ENCODE results near the gene RTN4R.
"Not testable (repeated sequence)": the region's sequence is repeated elsewhere in the genome, so short reads cannot be mapped to it uniquely, and the experiment has no call there.

RTN4R gene

DNA sequence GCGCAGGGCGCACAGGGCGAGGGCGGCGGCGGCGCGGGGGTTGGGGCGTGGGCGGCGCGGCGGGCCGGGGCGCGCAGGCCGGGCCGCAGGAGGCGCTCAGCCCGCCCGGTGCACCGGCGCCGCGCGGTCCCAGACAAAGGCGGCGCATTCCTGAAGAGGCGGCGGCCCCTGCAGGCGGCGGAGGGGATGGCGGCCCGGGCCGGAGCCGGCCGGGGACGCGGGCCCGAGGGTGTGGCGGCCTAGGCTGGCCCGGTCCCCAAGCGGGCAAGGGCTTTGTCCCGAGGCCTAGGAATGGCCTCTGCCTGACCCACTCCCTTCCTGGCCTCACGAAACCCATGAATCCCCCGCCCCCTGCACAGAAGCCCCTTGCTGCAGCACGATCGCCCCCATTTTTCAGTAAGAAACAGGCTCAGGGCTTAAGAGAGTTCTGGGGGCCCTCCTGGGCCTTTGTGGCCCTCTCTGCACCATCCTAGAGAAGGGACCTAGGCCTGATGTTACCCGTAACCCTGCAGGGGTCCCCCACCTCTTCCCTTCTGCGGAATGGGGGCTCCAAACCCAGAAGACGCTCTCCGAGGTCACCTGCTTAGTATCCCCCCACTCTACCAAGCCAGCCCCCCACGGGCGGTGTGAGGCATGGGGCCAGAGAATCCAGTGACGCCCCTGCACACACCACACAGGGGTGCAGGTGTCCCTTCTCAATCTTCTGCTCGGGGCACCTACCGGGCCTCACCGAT, at the start of gene RTN4R:
RTN4R (minus strand) TSS at position 40 of the 734 bp plus-strand sequence. CDS start 226 bp downstream, outside the sequence.
- no peak within 1 kb of the TSS for H3K27ac Mint-ChIP-seq
- peaks cover 2% of the 10 kb centered on the region for H3K4me1 Mint-ChIP-seq (ENCODE audit: low read depth)
- peak within 1 kb of the TSS; percentile 66 for H3K4me3 Mint-ChIP-seq
- H3K27me3 Mint-ChIP-seq (ENCODE audit: low read depth): peaks cover 7% of the 10 kb centered on the region
- no peaks in the 10 kb centered on the region for H3K36me3 Mint-ChIP-seq (ENCODE audit: low read depth)
- H3K9me3 Mint-ChIP-seq: no peaks in the 10 kb centered on the region

DNA sequence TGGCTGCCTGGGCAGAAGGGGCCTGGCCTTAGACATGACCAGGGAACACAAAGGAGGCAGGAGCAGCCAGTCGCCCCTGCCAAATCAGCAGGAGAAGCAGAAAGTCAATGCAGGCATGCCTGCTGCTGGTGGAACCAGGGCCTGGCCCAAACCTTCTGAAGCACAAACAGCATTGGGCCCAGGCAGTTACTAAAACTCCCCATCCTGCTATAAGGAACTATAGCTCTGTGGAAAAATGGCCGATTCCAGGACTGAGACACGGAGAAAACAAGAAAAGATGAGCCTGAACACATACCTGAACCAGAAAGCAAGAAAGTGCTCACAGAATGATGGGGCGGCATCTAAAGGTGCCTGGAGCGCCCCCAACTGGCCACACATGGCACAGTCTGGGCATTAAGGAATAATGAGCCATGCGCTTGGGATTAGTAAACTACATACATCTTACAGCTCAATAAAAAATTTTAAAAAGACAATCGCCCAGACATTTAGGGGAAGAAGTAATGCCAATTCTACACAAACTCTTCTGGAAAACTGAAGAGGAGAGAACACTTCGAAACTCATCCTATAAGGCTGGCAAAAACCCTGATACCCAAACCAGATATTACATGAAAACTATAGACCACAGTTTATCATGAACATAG, 49.4 kb upstream of the RTN4R start:
- not testable (repeated sequence) for H3K27ac Mint-ChIP-seq; H3K9me3 Mint-ChIP-seq; H3K27me3 Mint-ChIP-seq (ENCODE audit: low read depth); H3K36me3 Mint-ChIP-seq (ENCODE audit: low read depth)
- Mint-ChIP-seq H3K4me3 (peak overlapping the region; percentile 93), H3K4me1 (ENCODE audit: low read depth) (peaks cover 28% of the 10 kb centered on the region)

DNA sequence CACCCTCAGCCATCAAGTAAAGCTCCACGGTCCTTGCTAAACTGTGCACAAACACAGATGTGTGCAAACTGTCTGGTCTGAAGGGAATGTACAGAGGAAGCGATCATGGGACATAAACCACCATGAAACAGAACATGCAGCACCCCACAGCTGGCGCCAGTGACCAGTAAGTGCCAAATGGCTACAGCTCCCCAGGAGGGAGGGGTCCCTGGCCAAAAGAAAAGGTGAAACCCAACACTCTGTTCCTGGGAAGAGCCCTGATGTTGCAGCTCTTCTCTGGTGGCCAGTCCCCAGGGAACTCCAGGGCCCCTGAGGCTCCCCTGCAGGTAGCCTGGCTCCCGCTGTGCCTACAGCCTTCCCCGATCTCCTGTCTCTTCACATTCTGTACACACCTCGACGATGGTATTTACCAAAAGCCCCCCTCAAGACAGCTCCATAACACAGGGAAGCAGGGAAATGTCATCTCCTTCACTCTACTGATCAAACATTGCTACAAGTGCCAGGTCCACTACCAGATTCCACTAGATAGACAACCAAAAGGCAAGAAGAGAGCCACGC, 48.8 kb upstream of the RTN4R start:
- H3K36me3 Mint-ChIP-seq (ENCODE audit: low read depth): no peaks in the 10 kb centered on the region
- no peaks in the 10 kb centered on the region for H3K27me3 Mint-ChIP-seq (ENCODE audit: low read depth)
- no peak overlapping the region for H3K4me3 Mint-ChIP-seq
- H3K9me3 Mint-ChIP-seq: no peaks in the 10 kb centered on the region
- peaks cover 27% of the 10 kb centered on the region for H3K4me1 Mint-ChIP-seq (ENCODE audit: low read depth)
- no peak overlapping the region for H3K27ac Mint-ChIP-seq

- Mint-ChIP-seq H3K4me3 (no peak overlapping the region), H3K27me3 (ENCODE audit: low read depth) (no peaks in the 10 kb centered on the region), H3K36me3 (ENCODE audit: low read depth) (no peaks in the 10 kb centered on the region), H3K9me3 (no peaks in the 10 kb centered on the region), H3K27ac (no peak overlapping the region), H3K4me1 (ENCODE audit: low read depth) (peaks cover 24% of the 10 kb centered on the region)
Observed at GRCh38 chr22:20316217-20316843, 48.2 kb upstream of the RTN4R start.

- no peaks in the 10 kb centered on the region for H3K9me3 Mint-ChIP-seq
- no peak overlapping the region for H3K27ac Mint-ChIP-seq
- H3K27me3 Mint-ChIP-seq (ENCODE audit: low read depth): no peaks in the 10 kb centered on the region
- no peak overlapping the region for H3K4me3 Mint-ChIP-seq
- peaks cover 20% of the 10 kb centered on the region for H3K4me1 Mint-ChIP-seq (ENCODE audit: low read depth)
- H3K36me3 Mint-ChIP-seq (ENCODE audit: low read depth): no peaks in the 10 kb centered on the region
Observed at GRCh38 chr22:20315337-20316216, 47.5 kb upstream of the RTN4R start.

GRCh38 chr22:20314741-20315336, 46.7 kb upstream of the RTN4R start:
- H3K9me3 Mint-ChIP-seq; H3K27ac Mint-ChIP-seq; H3K4me3 Mint-ChIP-seq; H3K27me3 Mint-ChIP-seq (ENCODE audit: low read depth); H3K36me3 Mint-ChIP-seq (ENCODE audit: low read depth): not testable (repeated sequence)
- H3K4me1 Mint-ChIP-seq (ENCODE audit: low read depth): peaks cover 18% of the 10 kb centered on the region

GRCh38 chr22:20314206-20314605, 46.1 kb upstream of the RTN4R start:
- H3K9me3 Mint-ChIP-seq; H3K36me3 Mint-ChIP-seq (ENCODE audit: low read depth); H3K4me3 Mint-ChIP-seq; H3K27ac Mint-ChIP-seq; H3K27me3 Mint-ChIP-seq (ENCODE audit: low read depth): not testable (repeated sequence)
- peaks cover 16% of the 10 kb centered on the region for H3K4me1 Mint-ChIP-seq (ENCODE audit: low read depth)

- peaks cover 14% of the 10 kb centered on the region for H3K4me1 Mint-ChIP-seq (ENCODE audit: low read depth)
- not testable (repeated sequence) for H3K4me3 Mint-ChIP-seq; H3K27ac Mint-ChIP-seq; H3K36me3 Mint-ChIP-seq (ENCODE audit: low read depth); H3K9me3 Mint-ChIP-seq; H3K27me3 Mint-ChIP-seq (ENCODE audit: low read depth)
Observed at GRCh38 chr22:20313306-20314077, 45.4 kb upstream of the RTN4R start.

DNA sequence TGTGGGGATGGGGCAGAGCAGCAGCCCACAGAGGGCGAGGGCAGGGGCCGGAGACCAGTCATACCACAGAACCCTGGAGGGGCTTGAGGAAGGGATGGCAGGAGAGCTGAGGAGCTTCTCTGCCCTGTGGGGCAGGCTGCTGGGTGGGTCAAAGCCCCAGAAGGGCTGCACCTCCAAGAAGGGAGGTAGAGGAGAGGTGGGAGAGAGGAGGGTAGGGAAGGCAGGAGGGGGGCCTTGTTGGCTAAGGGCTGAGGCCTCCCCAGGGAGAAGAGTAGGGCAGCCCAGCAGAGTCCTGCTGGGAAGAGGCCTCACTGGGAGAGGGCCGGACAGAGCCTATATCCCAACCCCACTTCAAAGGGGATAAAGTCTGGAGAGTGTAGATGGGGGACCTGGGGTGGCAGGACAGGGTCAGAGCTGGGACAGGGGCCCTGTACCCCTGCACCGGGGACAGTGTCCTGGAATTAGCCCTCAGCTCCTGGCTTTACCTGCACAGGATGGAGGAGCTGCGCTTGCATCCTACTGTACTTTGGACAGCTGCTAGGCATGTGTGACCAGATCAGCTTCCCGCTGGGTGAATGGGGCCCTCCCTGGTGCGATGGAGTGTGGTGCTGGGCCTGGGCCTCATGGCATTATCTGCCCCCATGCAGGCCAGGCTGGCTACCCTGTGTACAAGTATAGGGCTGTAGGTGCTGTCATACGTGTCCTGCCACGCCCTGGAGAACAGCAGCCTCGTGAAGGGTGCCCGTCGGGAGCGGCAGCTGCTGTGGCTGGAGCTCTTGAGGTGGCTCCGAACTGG, 44.5 kb upstream of the RTN4R start:
- Mint-ChIP-seq H3K36me3 (ENCODE audit: low read depth) (no peaks in the 10 kb centered on the region), H3K27ac (no peak overlapping the region), H3K9me3 (no peaks in the 10 kb centered on the region), H3K4me1 (ENCODE audit: low read depth) (peaks cover 5% of the 10 kb centered on the region), H3K27me3 (ENCODE audit: low read depth) (no peaks in the 10 kb centered on the region), H3K4me3 (no peak overlapping the region)

- not testable (repeated sequence) for H3K27me3 Mint-ChIP-seq (ENCODE audit: low read depth); H3K4me3 Mint-ChIP-seq; H3K36me3 Mint-ChIP-seq (ENCODE audit: low read depth); H3K27ac Mint-ChIP-seq; H3K4me1 Mint-ChIP-seq (ENCODE audit: low read depth); H3K9me3 Mint-ChIP-seq
Observed at GRCh38 chr22:20311249-20312062, 43.3 kb upstream of the RTN4R start.

DNA sequence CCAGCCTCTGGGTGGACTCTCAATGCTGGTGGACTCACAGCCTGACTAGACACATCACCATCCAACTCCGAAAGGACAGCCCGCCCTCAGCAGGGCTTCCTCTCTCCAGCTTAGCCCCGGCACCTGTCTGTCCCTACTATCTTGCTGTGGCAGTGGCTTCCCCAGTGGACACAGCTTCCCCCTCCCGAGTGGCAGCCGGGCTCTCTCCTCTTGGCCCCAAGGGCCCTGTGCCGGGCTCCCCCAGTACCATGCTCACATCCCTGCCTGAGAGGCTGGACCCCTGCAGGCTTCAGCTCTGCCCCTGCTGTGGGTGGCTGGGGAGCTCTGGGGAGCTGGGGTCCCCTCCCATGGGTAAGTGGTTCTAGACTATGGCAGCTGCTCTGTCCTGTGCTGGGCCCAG, 42.7 kb upstream of the RTN4R start:
- H3K36me3 Mint-ChIP-seq (ENCODE audit: low read depth); H3K4me3 Mint-ChIP-seq; H3K9me3 Mint-ChIP-seq; H3K27me3 Mint-ChIP-seq (ENCODE audit: low read depth); H3K27ac Mint-ChIP-seq; H3K4me1 Mint-ChIP-seq (ENCODE audit: low read depth): not testable (repeated sequence)

- H3K9me3 Mint-ChIP-seq; H3K27me3 Mint-ChIP-seq (ENCODE audit: low read depth); H3K36me3 Mint-ChIP-seq (ENCODE audit: low read depth); H3K4me1 Mint-ChIP-seq (ENCODE audit: low read depth); H3K4me3 Mint-ChIP-seq; H3K27ac Mint-ChIP-seq: not testable (repeated sequence)
Observed at GRCh38 chr22:20310180-20310579, 42.1 kb upstream of the RTN4R start.

Measured in T-helper 1 cell treated with Interleukin-12 subunit alpha and Interleukin-12 subunit beta and Interleukin-4 antibody, amounts not matched to agents 30 μg/mL and 1 μg/mL, for 36 hours (primary cell).